HEK293 (cell line): ENCODE measurements around the gene DHX32.
"Not testable (repeated sequence)": the region's sequence is repeated elsewhere in the genome, so short reads cannot be mapped to it uniquely, and the experiment has no call there.

ENCODE experiments used
- CTCF ChIP-seq: fragments of 450-650 bp; formaldehyde crosslinking; IDR thresholded peaks from 2 replicates; pipeline ENCODE4 v1.5.1; 2016; ENCODE audit warnings: missing biosample characterization, missing genetic modification characterization
- HOXA7 ChIP-seq: sonication (generic); formaldehyde crosslinking; IDR thresholded peaks from 2 replicates; pipeline ENCODE4 v1.8.1; 2022; ENCODE audit warnings: missing genetic modification reagents, borderline replicate concordance
- SP2 ChIP-seq: fragments of 450-650 bp; formaldehyde crosslinking; IDR thresholded peaks from 2 replicates; pipeline ENCODE4 v1.5.1; 2016; ENCODE audit warnings: missing biosample characterization, missing genetic modification characterization
- ZBTB1 ChIP-seq: fragments of 450-650 bp; formaldehyde crosslinking; IDR thresholded peaks from 2 replicates; pipeline ENCODE4 v1.5.1; 2016; ENCODE audit warnings: missing biosample characterization, missing genetic modification characterization
- ZNF121 ChIP-seq: fragments of 450-650 bp; formaldehyde crosslinking; IDR thresholded peaks from 2 replicates; pipeline ENCODE4 v1.5.1; 2016; ENCODE audit warnings: missing biosample characterization, missing genetic modification characterization
- ZNF133 ChIP-seq: fragments of 450-650 bp; formaldehyde crosslinking; IDR thresholded peaks from 2 replicates; pipeline ENCODE4 v1.5.1; 2016; ENCODE audit warnings: missing biosample characterization, missing genetic modification characterization
- ZNF248 ChIP-seq: fragments of 450-650 bp; formaldehyde crosslinking; IDR thresholded peaks from 2 replicates; pipeline ENCODE4 v1.5.1; 2017; ENCODE audit warnings: missing biosample characterization, missing genetic modification characterization

GRCh38 chr10:125909491-125909890, 28.4 kb upstream of the DHX32 start:
- not testable (repeated sequence) for TF ChIP-seq SP2; ZNF248 (tag by site-specific recombination); ZNF121 (tag by site-specific recombination); ZBTB1 (tag by site-specific recombination); CTCF (tag by site-specific recombination); ZNF133 (tag by site-specific recombination); HOXA7 (CRISPR knock-in tag)
